K562 (cell line): ENCODE data around the gene SNAPC5. TPM values are rescaled to one million over a fixed set of nuclear protein-coding genes. Genes with fewer than 3 reads are reported as not detected.
A peak's percentile ranks its signal among the peaks of the same experiment; 100 is the strongest.

Experiments used
- ARID4B ChIP-seq: sonication (generic); formaldehyde crosslinking; IDR thresholded peaks from 2 replicates; pipeline ENCODE4 v1.8.0; 2022; ENCODE audit warnings: mild to moderate bottlenecking, missing genetic modification reagents
- ATF3 ChIP-seq, 2 experiments: fragments of 450-650 bp in 1 of 2; sonication (generic) in 1 of 2; formaldehyde crosslinking in 1 of 2; IDR thresholded peaks in 1 of 2; conservative IDR thresholded peaks in 1 of 2; 2 replicates each; pipeline versions ENCODE4 v1.6.1 to v1.8.1; 2016 to 2023; ENCODE audit warnings: mild to moderate bottlenecking in 2 of 2, moderate library complexity in 2 of 2, inconsistent platforms in 1 of 2, missing genetic modification reagents in 1 of 2
- BMI1 ChIP-seq: fragments of 150-350 bp; IDR thresholded peaks from 2 replicates; pipeline ENCODE4 v1.6.1; 2014; ENCODE audit warnings: low read length
- GABPA ChIP-seq: fragments of 200-800 bp; sonication (Bioruptor generic); conservative IDR thresholded peaks from 2 replicates; pipeline ENCODE4 v1.6.1; 2016; ENCODE audit warnings: low read depth, missing genetic modification characterization, missing compliant biosample characterization
- HBP1 ChIP-seq: fragments of 450-650 bp; formaldehyde crosslinking; IDR thresholded peaks from 2 replicates; pipeline ENCODE4 v1.4.0; 2022; ENCODE audit warnings: missing genetic modification characterization
- MAZ ChIP-seq, 2 experiments: fragments of 450-650 bp in 1 of 2; sonication (generic) in 1 of 2; formaldehyde crosslinking; IDR thresholded peaks in 1 of 2; conservative IDR thresholded peaks in 1 of 2; 2 replicates each; pipeline versions ENCODE4 v1.4.0 to v1.5.0; 2020; ENCODE audit warnings: mild to moderate bottlenecking in 1 of 2, missing genetic modification reagents in 1 of 2
- MBD2 ChIP-seq: sonication (generic); IDR thresholded peaks from 2 replicates; pipeline ENCODE4 v1.6.1; 2016; ENCODE audit warnings: low read depth, borderline replicate concordance
- NCOR1 ChIP-seq: fragments of 450-650 bp; IDR thresholded peaks from 2 replicates; pipeline ENCODE4 v1.6.1; 2016; ENCODE audit warnings: mild to moderate bottlenecking, moderate library complexity
- NR4A1 ChIP-seq, 2 experiments: fragments of 250-450 bp in 1 of 2; fragments of 450-650 bp in 1 of 2; sonication (Bioruptor Pico) in 1 of 2; IDR thresholded peaks; 2 replicates each; pipeline versions ENCODE4 v1.4.0 to v1.6.1; 2016 to 2020; ENCODE audit warnings: mild to moderate bottlenecking in 2 of 2, missing compliant biosample characterization in 1 of 2, missing genetic modification characterization in 1 of 2, moderate library complexity in 1 of 2
- PHF20 ChIP-seq: fragments of 450-650 bp; IDR thresholded peaks from 2 replicates; pipeline ENCODE4 v1.6.1; 2018; ENCODE audit not compliant: partially characterized antibody
- POLR2AphosphoS2 ChIP-seq: IDR thresholded peaks from 2 replicates; pipeline ENCODE4 v1.6.1; 2012; ENCODE audit warnings: low read length, improper control_type of control experiment
- RBM39 ChIP-seq: fragments of 200-400 bp; formaldehyde crosslinking; optimal IDR thresholded peaks from 2 replicates; pipeline ENCODE3; 2018; ENCODE audit warnings: low read depth, low read length
- SP1 ChIP-seq: sonication (generic); formaldehyde crosslinking; IDR thresholded peaks from 2 replicates; pipeline ENCODE4 v1.8.1; 2022; ENCODE audit warnings: mild to moderate bottlenecking, missing genetic modification reagents
- ZBTB5 ChIP-seq: fragments of 450-650 bp; IDR thresholded peaks from 2 replicates; pipeline ENCODE4 v1.6.1; 2017; ENCODE audit warnings: antibody characterized with exemption
- ZEB2 ChIP-seq: fragments of 450-650 bp; IDR thresholded peaks from 2 replicates; pipeline ENCODE4 v1.6.1; 2016
- ZNF253 ChIP-seq: fragments of 250-450 bp; sonication (Bioruptor Pico); conservative IDR thresholded peaks from 2 replicates; pipeline ENCODE4 v1.6.1; 2021; ENCODE audit warnings: mild to moderate bottlenecking
- ZNF274 ChIP-seq: IDR thresholded peaks from 2 replicates; pipeline ENCODE4 v1.6.1; 2011; ENCODE audit warnings: low read depth, mild to moderate bottlenecking, low read length, moderate library complexity, borderline replicate concordance
- ZZZ3 ChIP-seq: fragments of 450-650 bp; IDR thresholded peaks from 2 replicates; pipeline ENCODE4 v1.6.1; 2016; ENCODE audit warnings: antibody characterized with exemption, mild to moderate bottlenecking, moderate library complexity
- polyA plus RNA-seq, 8 experiments: library from polyadenylated mRNA; depleted of rRNA in 4 of 8; stranded (reverse) in 5 of 8; unstranded in 3 of 8; fragments of >200 nt; fragmentation: Nextera tagmentation in 2 of 8; fragmentation: Illumina TruSeq in 1 of 8; extraction: Ambion mirVana in 2 of 8; extraction: Trizol in 1 of 8; gene quantifications; 2 replicates each; pipeline versions ENCODE4 v1.2.1 to v1.2.3, GENCODE V29; 2011 to 2014; ENCODE audit warnings: inconsistent platforms in 1 of 8, missing spikeins in 1 of 8
- total RNA-seq, 7 experiments: library from RNA; depleted of rRNA in 6 of 7; stranded (reverse); fragments of >200 nt in 6 of 7; fragmentation: Illumina TruSeq in 2 of 7; extraction: Trizol in 2 of 7; gene quantifications; 2 replicates each; pipeline versions ENCODE4 v1.2.1 to v1.2.3, GENCODE V29; 2011 to 2021; ENCODE audit warnings: low replicate concordance in 1 of 7

Gene SNAPC5
- total and polyA plus RNA-seq, 9 of the 15 experiments (the other 6 are each of a cell fraction or from before 2014, with no cell fraction given) = 52.8 to 155 (median 96.5) TPM

GRCh38 chr15:66504563-66505429 is 7.2 kb upstream of the SNAPC5 start, which contains the start of the genes RPL4 and ZWILCH (continued):
- TF ChIP-seq SP1 (CRISPR knock-in tag) = peak; percentile 67
- TF ChIP-seq NCOR1 = peak; percentile 59
- no peak for TF ChIP-seq ZEB2
- TF ChIP-seq ZZZ3 = 0 out of 2 replicates have a peak, but pooled peaks have one; percentile 68
- peak; percentile 57 for TF ChIP-seq MBD2
- peak; percentile 99 for TF ChIP-seq GABPA (tag)
- TF ChIP-seq ZNF253 (CRISPR knock-in tag) = no peak
- peak; percentile 84 for TF ChIP-seq HBP1 (CRISPR knock-in tag)
- peak; percentile 74 for TF ChIP-seq ATF3 (IDR thresholded peaks at IDR 0.05)
- no peak for TF ChIP-seq ATF3 (CRISPR knock-in tag; conservative IDR thresholded peaks at IDR 0.05)
- peak; percentile 62 for TF ChIP-seq PHF20
- TF ChIP-seq POLR2AphosphoS2 = peak; percentile 71; the same call in 1 of the 2 replicates
- TF ChIP-seq NR4A1 (CRISPR knock-in tag; IDR thresholded peaks at IDR 0.05) = peak; percentile 54; the same call in 1 of the 2 replicates
- no peak for TF ChIP-seq NR4A1 (tag; IDR thresholded peaks at IDR 0.05)
- peak in 1 of 2 experiments; percentile 44; a peak in 1 of 4 replicates for TF ChIP-seq MAZ (CRISPR knock-in tag; conservative IDR thresholded peaks at IDR 0.05 in 1 of 2, IDR thresholded peaks at IDR 0.05 in 1 of 2)
- no peak for TF ChIP-seq BMI1
- TF ChIP-seq ZBTB5 = no peak
- TF ChIP-seq ARID4B (CRISPR knock-in tag) = peak; percentile 63
- peak; percentile 59 for TF ChIP-seq RBM39
- no peak for TF ChIP-seq ZNF274
